IMR-90 (cell line): ENCODE results near the gene HYAL3. TPM values are rescaled to one million over a fixed set of nuclear protein-coding genes. Genes with fewer than 3 reads are reported as not detected.

ENCODE experiments used
- ATAC-seq: fragments of 200-7000 bp; cut with Tn5 transposase; 2 replicates; pipeline ENCODE4 v1.9.1; 2020; ENCODE audit warnings: low read depth, mild to moderate bottlenecking, moderate library complexity
- BruUV-seq: library from RNA; stranded (reverse); fragments of 400-500 nt; replicated peaks from 2 replicates; lab custom pipeline; 2021; lab: Mats Ljungman, UMichigan
- CTCF ChIA-PET: fragments of 300-600 bp; formaldehyde crosslinking; extraction: SDS; loops from one replicate; lab custom pipeline; 2021; ENCODE audit warnings: antibody characterized with exemption; lab: Yijun Ruan, JAX
- POLR2A ChIA-PET: fragments of 300-600 bp; sonication (Branson Sonifier 250); formaldehyde crosslinking; loops from one replicate; lab custom pipeline; 2022; ENCODE audit warnings: antibody characterized with exemption; ENCODE audit not compliant: unreplicated experiment; lab: Charles Lee
- DNase-seq: peaks from one replicate; pipeline ENCODE4 v3.0.0; 2013
- H2AFZ ChIP-seq: replicated peaks from 2 replicates; pipeline ENCODE3; 2013; ENCODE audit warnings: low read length, mild to moderate bottlenecking; ENCODE audit not compliant: poor library complexity
- H2AK5ac ChIP-seq: 2 replicates; pipeline ENCODE4 v1.6.1; 2013; ENCODE audit warnings: low read depth, low read length, inconsistent platforms
- H2AK9ac ChIP-seq: replicated peaks from 2 replicates; pipeline ENCODE3; 2013; ENCODE audit warnings: mild to moderate bottlenecking, low read depth, low read length, moderate library complexity; ENCODE audit not compliant: poor library complexity
- H2BK120ac ChIP-seq: 2 replicates; pipeline ENCODE4 v1.6.1; 2013; ENCODE audit warnings: low read depth, low read length, inconsistent platforms
- H2BK15ac ChIP-seq: 3 replicates; pipeline ENCODE4 v1.6.1; 2013; ENCODE audit warnings: low read depth, low read length, inconsistent platforms
- H2BK20ac ChIP-seq: 2 replicates; pipeline ENCODE4 v1.6.1; 2013; ENCODE audit warnings: low read depth, mild to moderate bottlenecking, inconsistent platforms, low read length, moderate library complexity
- H2BK5ac ChIP-seq: 2 replicates; pipeline ENCODE4 v1.6.1; 2013; ENCODE audit warnings: mild to moderate bottlenecking, low read depth, low read length, inconsistent platforms; ENCODE audit not compliant: poor library complexity, severe bottlenecking
- H3K14ac ChIP-seq: replicated peaks from 2 replicates; pipeline ENCODE4 v1.6.1; 2013; ENCODE audit warnings: low read depth, low read length, inconsistent platforms
- H3K18ac ChIP-seq: 2 replicates; pipeline ENCODE4 v1.6.1; 2013; ENCODE audit warnings: low read depth, low read length, control low read depth
- H3K23ac ChIP-seq: 2 replicates; pipeline ENCODE4 v1.6.1; 2013; ENCODE audit warnings: low read depth, low read length, inconsistent platforms
- H3K27ac ChIP-seq: 2 replicates; pipeline ENCODE4 v1.5.1; 2013; ENCODE audit warnings: mild to moderate bottlenecking, control low read depth, low read length; ENCODE audit not compliant: insufficient read depth
- H3K27me3 ChIP-seq: 2 replicates; pipeline ENCODE4 v1.6.1; 2013; ENCODE audit warnings: low read length; ENCODE audit not compliant: control insufficient read depth, insufficient read depth
- H3K36me3 ChIP-seq: 2 replicates; pipeline ENCODE4 v1.6.1; 2013; ENCODE audit warnings: low read length, mixed read lengths; ENCODE audit not compliant: control insufficient read depth, insufficient read depth
- H3K4ac ChIP-seq: 2 replicates; pipeline ENCODE4 v1.6.1; 2013; ENCODE audit warnings: low read depth, low read length, inconsistent platforms
- H3K4me1 ChIP-seq: 2 replicates; pipeline ENCODE4 v1.6.1; 2013; ENCODE audit warnings: low read length, mixed read lengths; ENCODE audit not compliant: control insufficient read depth, insufficient read depth
- H3K4me2 ChIP-seq: 2 replicates; pipeline ENCODE4 v1.6.1; 2013; ENCODE audit warnings: low read depth, mild to moderate bottlenecking, control low read depth, low read length, moderate library complexity
- H3K4me3 ChIP-seq: 2 replicates; pipeline ENCODE4 v1.5.1; 2013; ENCODE audit warnings: low read depth, mild to moderate bottlenecking, control low read depth, low read length, moderate library complexity; ENCODE audit not compliant: insufficient read depth
- H3K56ac ChIP-seq: 2 replicates; pipeline ENCODE4 v1.6.1; 2013; ENCODE audit warnings: low read length, inconsistent platforms; ENCODE audit not compliant: insufficient read depth; ENCODE audit errors: extremely low read depth
- H3K79me1 ChIP-seq, 2 experiments: 2 replicates each; pipeline ENCODE4 v1.6.1; 2013; ENCODE audit warnings: low read length in 2 of 2, inconsistent platforms in 1 of 2, low read depth in 1 of 2
- H3K9ac ChIP-seq: 2 replicates; pipeline ENCODE4 v1.6.1; 2013; ENCODE audit warnings: low read depth, low read length, control low read depth
- H3K9me1 ChIP-seq: 2 replicates; pipeline ENCODE4 v1.6.1; 2013; ENCODE audit warnings: low read length, inconsistent platforms; ENCODE audit not compliant: insufficient read depth
- H3K9me3 ChIP-seq: 2 replicates; pipeline ENCODE4 v1.6.1; 2013; ENCODE audit warnings: low read length; ENCODE audit not compliant: control insufficient read depth, insufficient read depth
- H4K20me1 ChIP-seq: 2 replicates; pipeline ENCODE4 v1.6.1; 2013; ENCODE audit warnings: low read length, inconsistent platforms; ENCODE audit not compliant: insufficient read depth
- H4K5ac ChIP-seq: 2 replicates; pipeline ENCODE4 v1.6.1; 2013; ENCODE audit warnings: mild to moderate bottlenecking, low read depth, low read length, control low read depth
- H4K8ac ChIP-seq, 2 experiments: 2 replicates each; pipeline ENCODE4 v1.6.1; 2013; ENCODE audit warnings: low read depth in 2 of 2, low read length in 2 of 2, control low read depth in 1 of 2, inconsistent platforms in 1 of 2
- H4K91ac ChIP-seq: 2 replicates; pipeline ENCODE4 v1.6.1; 2013; ENCODE audit warnings: low read depth, low read length, inconsistent platforms; ENCODE audit not compliant: insufficient read depth
- BHLHE40 ChIP-seq: fragments of 150-350 bp; IDR thresholded peaks from 2 replicates; pipeline ENCODE4 v1.6.1; 2016; ENCODE audit warnings: mild to moderate bottlenecking, low read depth, low read length
- CHD1 ChIP-seq: IDR thresholded peaks from 2 replicates; pipeline ENCODE4 v1.6.1; 2012; ENCODE audit warnings: low read depth, low read length, improper control_type of control experiment
- MXI1 ChIP-seq: IDR thresholded peaks from 2 replicates; pipeline ENCODE4 v1.6.1; 2012; ENCODE audit warnings: low read depth, mild to moderate bottlenecking, low read length, moderate library complexity, borderline replicate concordance
- RAD21 ChIP-seq: IDR thresholded peaks from 2 replicates; pipeline ENCODE4 v1.6.1; 2012; ENCODE audit warnings: low read length, improper control_type of control experiment
- SMC3 ChIP-seq: fragments of 150-350 bp; IDR thresholded peaks from 2 replicates; pipeline ENCODE4 v1.6.1; 2016; ENCODE audit warnings: low read depth, mild to moderate bottlenecking, antibody characterized with exemption, low read length, moderate library complexity
- WGBS, 2 experiments: methylation state at CpG; one replicate each; pipeline versions ENCODE4 v1.1.5 to v1.1.7; 2013; ENCODE audit warnings: missing lambda C conversion rate in 2 of 2; ENCODE audit not compliant: insufficient read length in 1 of 2; ENCODE audit errors: extremely low coverage in 2 of 2; 5-methylcytosine and 5-hydroxymethylcytosine counted together
- dilution Hi-C: fragments of 300-500 bp; cut with HindIII; formaldehyde crosslinking; loops from one replicate; pipeline ENCODE4 v1.14.3; 2018; ENCODE audit warnings: low sequenced_read_pairs; ENCODE audit not compliant: unreplicated experiment
- in situ Hi-C: fragments of 300-500 bp; cut with MboI; formaldehyde crosslinking; loops from 3 replicates; pipeline ENCODE4 v1.14.3; 2019; ENCODE audit warnings: low sequenced_read_pairs, inconsistent platforms, mixed read lengths
- intact Hi-C: fragments of 100-400 bp; cut with micrococcal nuclease; formaldehyde crosslinking; loops from 2 replicates; pipeline ENCODE4 v1.10.0; 2022
- polyA plus RNA-seq, 3 experiments: library from polyadenylated mRNA; depleted of rRNA; stranded (reverse); fragments of >200 nt; gene quantifications; 2 replicates each; pipeline ENCODE4 v1.2.3, GENCODE V29; 2012; ENCODE audit warnings: low replicate concordance in 1 of 3
- total RNA-seq: library from RNA; depleted of rRNA; stranded (reverse); fragments of >200 nt; gene quantifications from 2 replicates; pipeline ENCODE4 v1.2.3, GENCODE V29; 2012
- TF ChIP-seq, protein P1 (sequence below): conservative IDR thresholded peaks from 2 replicates; pipeline ENCODE4 v1.5.1; 2012; ENCODE audit warnings: mild to moderate bottlenecking, low read depth, low read length, improper control_type of control experiment

Gene HYAL3
- total and polyA plus RNA-seq, 2 of the 4 experiments (the other 2 are of a cell fraction): 2.7 to 5.7 TPM

GRCh38 chr3:50274371-50275104 lies 24.7 kb downstream of the HYAL3 start:
- H2AK5ac ChIP-seq: no peak overlapping the region
- H2BK20ac ChIP-seq: no peak overlapping the region
- no peak overlapping the region for H2BK15ac ChIP-seq
- no peaks in the 10 kb centered on the region for H3K9me3 ChIP-seq
- H4K91ac ChIP-seq: no peak overlapping the region
- no peak overlapping the region for H3K18ac ChIP-seq
- H2BK120ac ChIP-seq: no peak overlapping the region
- BruUV-seq: no TSS peak
- no peak overlapping the region for H2BK5ac ChIP-seq
- H3K79me1 ChIP-seq: peaks cover 3 to 18% of the 10 kb centered on the region in 2 experiments; a peak in 3 of 4 replicates
- no peak overlapping the region for H3K23ac ChIP-seq
- ATAC-seq: no peak
- intact Hi-C loops: no loop called here
- TF ChIP-seq, protein P1, sequence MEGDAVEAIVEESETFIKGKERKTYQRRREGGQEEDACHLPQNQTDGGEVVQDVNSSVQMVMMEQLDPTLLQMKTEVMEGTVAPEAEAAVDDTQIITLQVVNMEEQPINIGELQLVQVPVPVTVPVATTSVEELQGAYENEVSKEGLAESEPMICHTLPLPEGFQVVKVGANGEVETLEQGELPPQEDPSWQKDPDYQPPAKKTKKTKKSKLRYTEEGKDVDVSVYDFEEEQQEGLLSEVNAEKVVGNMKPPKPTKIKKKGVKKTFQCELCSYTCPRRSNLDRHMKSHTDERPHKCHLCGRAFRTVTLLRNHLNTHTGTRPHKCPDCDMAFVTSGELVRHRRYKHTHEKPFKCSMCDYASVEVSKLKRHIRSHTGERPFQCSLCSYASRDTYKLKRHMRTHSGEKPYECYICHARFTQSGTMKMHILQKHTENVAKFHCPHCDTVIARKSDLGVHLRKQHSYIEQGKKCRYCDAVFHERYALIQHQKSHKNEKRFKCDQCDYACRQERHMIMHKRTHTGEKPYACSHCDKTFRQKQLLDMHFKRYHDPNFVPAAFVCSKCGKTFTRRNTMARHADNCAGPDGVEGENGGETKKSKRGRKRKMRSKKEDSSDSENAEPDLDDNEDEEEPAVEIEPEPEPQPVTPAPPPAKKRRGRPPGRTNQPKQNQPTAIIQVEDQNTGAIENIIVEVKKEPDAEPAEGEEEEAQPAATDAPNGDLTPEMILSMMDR: peak; percentile 60
- TF ChIP-seq MXI1 (no peak), CHD1 (no peak), BHLHE40 (no peak), RAD21 (peak; percentile 39; the same call in 1 of the 2 replicates), SMC3 (peak; percentile 56)
- no peak overlapping the region for H3K4me2 ChIP-seq
- no peak overlapping the region for H3K4me3 ChIP-seq
- peak; percentile 57 for DNase-seq
- peaks cover 20% of the 10 kb centered on the region; the same call in 1 of the 2 replicates for H3K36me3 ChIP-seq
- no peak overlapping the region for H3K14ac ChIP-seq
- ChIA-PET CTCF (interaction anchor here (0.7 kb wide), 1 partner anchor 49 kb away, joined by 3 read pairs; no protein-coding TSS in a partner anchor), POLR2A (no interaction called here)
- no peak overlapping the region for H3K56ac ChIP-seq
- H2AK9ac ChIP-seq: peak overlapping the region; percentile 24
- no peak overlapping the region for H3K9ac ChIP-seq
- peaks cover 18% of the 10 kb centered on the region for H3K4me1 ChIP-seq
- WGBS, 2 experiments: 19% methylated on average over 7 of the region's 26 CpGs; no CpG with 5 or more reads in 1 of the 2 experiments
- no peak overlapping the region for H2AFZ ChIP-seq
- in situ Hi-C loops: loop anchor here (5.0 kb wide), 2 partner anchors 47 to 82 kb away; partner anchors contain the start of gene GNAT1
- H3K9me1 ChIP-seq: peaks cover 9% of the 10 kb centered on the region
- H4K5ac ChIP-seq: no peak overlapping the region
- no peak overlapping the region for H3K4ac ChIP-seq
- dilution Hi-C loops: no loop called here
- H3K27me3 ChIP-seq: no peaks in the 10 kb centered on the region
- H4K8ac ChIP-seq: no peak overlapping the region
- H4K20me1 ChIP-seq: no peaks in the 10 kb centered on the region
- no peak overlapping the region for H3K27ac ChIP-seq
